Common myeloid progenitor, CD34-positive (primary cell): ENCODE measurements around the gene CXCR1. TPM values are rescaled to one million over a fixed set of nuclear protein-coding genes. Genes with fewer than 3 reads are reported as not detected.

Experiments used
- CTCF ChIA-PET: fragments of 350-600 bp; sonication (Branson Sonifier 250); formaldehyde crosslinking; loops from one replicate; lab custom pipeline; 2021; ENCODE audit warnings: antibody characterized with exemption; lab: Charles Lee
- POLR2A ChIA-PET: fragments of 350-600 bp; sonication (Branson Sonifier 250); formaldehyde crosslinking; loops from one replicate; lab custom pipeline; 2021; ENCODE audit warnings: antibody characterized with exemption; lab: Charles Lee
- DNase-seq, 3 donors: peaks; one replicate each; pipeline versions ENCODE4 v3.0.0 to v3.0.0-alpha.2; 2013
- H3K27ac ChIP-seq, 2 experiments: 1 replicate in 1 of 2; 2 replicates in 1 of 2; pipeline ENCODE4 v1.7.0; 2013; ENCODE audit warnings: inconsistent platforms in 2 of 2, low read length in 2 of 2, mild to moderate bottlenecking in 2 of 2, low read depth in 1 of 2, moderate library complexity in 1 of 2; ENCODE audit not compliant: severe bottlenecking in 2 of 2, insufficient read depth in 1 of 2, poor library complexity in 1 of 2
- H3K27me3 ChIP-seq, 5 experiments: replicated peaks in 2 of 5; 1 replicate in 3 of 5; 2 replicates in 2 of 5; pipeline versions ENCODE4 v1.6.1 to v1.7.0; 2013; ENCODE audit warnings: low read length in 4 of 5, mild to moderate bottlenecking in 2 of 5, moderate library complexity in 2 of 5, inconsistent platforms in 1 of 5; ENCODE audit not compliant: insufficient read depth in 5 of 5, control insufficient read depth in 4 of 5
- H3K36me3 ChIP-seq, 4 experiments: 1 replicate in 2 of 4; 2 replicates in 2 of 4; pipeline versions ENCODE4 v1.6.1 to v1.7.0; 2013; ENCODE audit warnings: low read length in 3 of 4, control low read depth in 1 of 4, mild to moderate bottlenecking in 1 of 4; ENCODE audit not compliant: control insufficient read depth in 4 of 4, insufficient read depth in 4 of 4
- H3K4me1 ChIP-seq, 4 experiments: 1 replicate in 3 of 4; 2 replicates in 1 of 4; pipeline versions ENCODE4 v1.6.1 to v1.7.1; 2013; ENCODE audit warnings: low read length in 3 of 4, mild to moderate bottlenecking in 3 of 4, control low read depth in 1 of 4, inconsistent platforms in 1 of 4, moderate library complexity in 1 of 4; ENCODE audit not compliant: control insufficient read depth in 4 of 4, insufficient read depth in 4 of 4; ENCODE audit errors: control extremely low read depth in 1 of 4
- H3K4me3 ChIP-seq, 7 experiments: 1 replicate in 4 of 7; 2 replicates in 3 of 7; pipeline versions ENCODE4 v1.5.1 to v1.7.0; 2013; ENCODE audit warnings: mild to moderate bottlenecking in 7 of 7, low read length in 6 of 7, moderate library complexity in 6 of 7, inconsistent platforms in 2 of 7, low read depth in 2 of 7, control low read depth in 1 of 7; ENCODE audit not compliant: insufficient read depth in 4 of 7, control insufficient read depth in 1 of 7; ENCODE audit errors: extremely low read depth in 1 of 7
- H3K9me3 ChIP-seq, 5 experiments: 1 replicate in 4 of 5; 2 replicates in 1 of 5; pipeline versions ENCODE4 v1.6.1 to v1.7.1; 2013; ENCODE audit warnings: low read length in 4 of 5, mild to moderate bottlenecking in 2 of 5, inconsistent platforms in 1 of 5, low read depth in 1 of 5, moderate library complexity in 1 of 5; ENCODE audit not compliant: control insufficient read depth in 4 of 5, insufficient read depth in 2 of 5; ENCODE audit errors: control extremely low read depth in 1 of 5
- WGBS: methylation state at CpG from one replicate; pipeline ENCODE4 v1.1.5; 2013; ENCODE audit not compliant: insufficient coverage; 5-methylcytosine and 5-hydroxymethylcytosine counted together
- polyA plus RNA-seq: library from polyadenylated mRNA; unstranded; fragments of 120-200 nt; gene quantifications from one replicate; pipeline ENCODE4 v1.2.1, GENCODE V29; 2013

Gene CXCR1
- polyA plus RNA-seq = 0.12 TPM

GRCh38 chr2:218166791-218167190, at the start of gene CXCR1:
Gene CXCR1 (minus strand): TSS chr2:218166962. CDS start chr2:218165211, 1,751 bp downstream.
- Histone ChIP-seq H3K9me3 (no peaks in the 10 kb centered on the region), H3K27me3 (no peaks in the 10 kb centered on the region), H3K36me3 (no peaks in the 10 kb centered on the region), H3K27ac (no peak within 1 kb of the TSS), H3K4me1 (peaks cover 0 to 10% (median 2%) of the 10 kb centered on the region in 4 experiments), H3K4me3 (peak within 1 kb of the TSS in 1 of 7 experiments; percentile 62)
- ChIA-PET CTCF (interaction anchor here (0.7 to 2.2 kb wide), 5 partner anchors 15 to 388 kb away, joined by 3 to 5 read pairs (median 3); no protein-coding TSS in a partner anchor), POLR2A (no interaction called here)
- peak; percentile 52 to 85 (median 75) for DNase-seq
- WGBS = no CpG with 5 or more reads among the region's 3 CpGs

GRCh38 chr2:218216336-218216673, 49.5 kb upstream of the CXCR1 start:
- Histone ChIP-seq H3K27me3 (no peaks in the 10 kb centered on the region), H3K4me3 (peak overlapping the region; percentile 65 to 99 (median 95)), H3K4me1 (peaks cover 29 to 44% (median 39%) of the 10 kb centered on the region in 4 experiments), H3K9me3 (no peaks in the 10 kb centered on the region), H3K27ac (peak overlapping the region; percentile 88 to 96), H3K36me3 (peaks cover 0 to 11% (median 1%) of the 10 kb centered on the region in 4 experiments)
- 91% methylated on average over 5 of the region's 9 CpGs for WGBS
- ChIA-PET POLR2A (interaction anchor here (0.6 to 1.7 kb wide), 4 partner anchors 9 to 312 kb away, joined by 3 to 9 read pairs (median 4); no protein-coding TSS in a partner anchor), CTCF (interaction anchor here (0.6 to 2.1 kb wide), 7 partner anchors 15 to 76 kb away, joined by 3 to 7 read pairs (median 4); partner anchors contain the start of genes AAMP and PNKD)
- no peak for DNase-seq

GRCh38 chr2:218214116-218214515, 47.4 kb upstream of the CXCR1 start:
- H3K27ac ChIP-seq = no peak overlapping the region
- H3K9me3 ChIP-seq = peaks cover 1 to 10% (median 3%) of the 10 kb centered on the region in 5 experiments
- no peak for DNase-seq
- H3K27me3 ChIP-seq = no peaks in the 10 kb centered on the region
- POLR2A ChIA-PET = no interaction called here
- WGBS = 83% methylated on average over 1 of the region's 1 CpG
- no peaks in the 10 kb centered on the region for H3K36me3 ChIP-seq
- peaks cover 8 to 22% (median 18%) of the 10 kb centered on the region in 4 experiments for H3K4me1 ChIP-seq
- H3K4me3 ChIP-seq = no peak overlapping the region
- CTCF ChIA-PET = no interaction called here

GRCh38 chr2:218209078-218209477, 42.3 kb upstream of the CXCR1 start:
- Histone ChIP-seq H3K4me3 (no peak overlapping the region), H3K36me3 (no peaks in the 10 kb centered on the region), H3K4me1 (no peaks in the 10 kb centered on the region), H3K9me3 (peaks cover 2 to 15% (median 7%) of the 10 kb centered on the region in 5 experiments), H3K27me3 (no peaks in the 10 kb centered on the region), H3K27ac (no peak overlapping the region)
- ChIA-PET POLR2A (no interaction called here), CTCF (interaction anchor here (0.8 kb wide), 1 partner anchor 10 kb away, joined by 3 read pairs; no protein-coding TSS in a partner anchor)
- DNase-seq = no peak
- WGBS = 100% methylated on average over 3 of the region's 3 CpGs

GRCh38 chr2:218202266-218202665, 35.5 kb upstream of the CXCR1 start:
- H3K36me3 ChIP-seq = no peaks in the 10 kb centered on the region
- ChIA-PET POLR2A (no interaction called here), CTCF (interaction anchor here (1.2 to 1.3 kb wide), 2 partner anchors 13 to 15 kb away, joined by 4 to 5 read pairs; no protein-coding TSS in a partner anchor)
- no peak for DNase-seq
- no peak overlapping the region for H3K4me3 ChIP-seq
- no peak overlapping the region for H3K27ac ChIP-seq
- H3K27me3 ChIP-seq = no peaks in the 10 kb centered on the region
- no peaks in the 10 kb centered on the region for H3K4me1 ChIP-seq
- 86% methylated on average over 1 of the region's 3 CpGs for WGBS
- H3K9me3 ChIP-seq = no peaks in the 10 kb centered on the region

GRCh38 chr2:218196974-218197373, 30.2 kb upstream of the CXCR1 start:
- H3K27ac ChIP-seq = no peak overlapping the region
- H3K4me1 ChIP-seq = peaks cover 0 to 15% (median 5%) of the 10 kb centered on the region in 4 experiments
- WGBS = 94% methylated on average over 3 of the region's 4 CpGs
- ChIA-PET CTCF (no interaction called here), POLR2A (no interaction called here)
- no peaks in the 10 kb centered on the region for H3K9me3 ChIP-seq
- no peak overlapping the region for H3K4me3 ChIP-seq
- no peaks in the 10 kb centered on the region for H3K27me3 ChIP-seq
- DNase-seq = no peak
- H3K36me3 ChIP-seq = no peaks in the 10 kb centered on the region

GRCh38 chr2:218194880-218195279, 28.1 kb upstream of the CXCR1 start:
- WGBS = no CpG with 5 or more reads among the region's 3 CpGs
- H3K27me3 ChIP-seq = no peaks in the 10 kb centered on the region
- H3K4me3 ChIP-seq = no peak overlapping the region
- no peak for DNase-seq
- no peaks in the 10 kb centered on the region for H3K9me3 ChIP-seq
- POLR2A ChIA-PET = no interaction called here
- peaks cover 0 to 15% (median 5%) of the 10 kb centered on the region in 4 experiments for H3K4me1 ChIP-seq
- CTCF ChIA-PET = interaction anchor here (1.5 kb wide), 1 partner anchor 10 kb away, joined by 3 read pairs; no protein-coding TSS in a partner anchor
- no peak overlapping the region for H3K27ac ChIP-seq
- H3K36me3 ChIP-seq = no peaks in the 10 kb centered on the region
